HG03565 (cell line): ENCODE data around the gene TFAP2B.

Experiments used
- ATAC-seq: cut with Tn5 transposase; IDR thresholded peaks from one replicate; pipeline ENCODE4 v1.9.1; 2021; ENCODE audit warnings: mild to moderate bottlenecking, moderate library complexity; ENCODE audit not compliant: unreplicated experiment

TFAP2B gene

GRCh38 chr6:50823094-50823920 lies 4.6 kb downstream of the TFAP2B start:
- ATAC-seq, result no peak

DNA sequence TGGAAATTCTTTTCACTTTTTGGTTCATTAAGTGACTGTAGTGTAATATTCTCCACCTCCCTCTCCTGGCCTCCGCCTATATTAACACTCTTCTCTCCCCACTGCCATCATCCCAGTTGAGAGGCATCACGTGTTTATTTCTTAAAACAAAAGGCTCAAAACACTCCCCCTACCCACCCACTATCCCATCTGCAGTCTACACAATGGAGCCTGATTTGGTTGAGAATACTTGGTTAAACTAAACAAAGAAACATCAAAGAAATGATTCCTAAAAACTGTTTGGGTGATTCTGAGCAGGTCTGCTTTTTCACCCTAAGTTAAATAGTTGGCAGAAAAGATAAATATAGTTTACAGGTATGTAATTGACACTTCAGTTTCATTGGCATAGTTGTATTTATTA lies 5.9 kb downstream of the TFAP2B start:
- no peak for ATAC-seq

DNA sequence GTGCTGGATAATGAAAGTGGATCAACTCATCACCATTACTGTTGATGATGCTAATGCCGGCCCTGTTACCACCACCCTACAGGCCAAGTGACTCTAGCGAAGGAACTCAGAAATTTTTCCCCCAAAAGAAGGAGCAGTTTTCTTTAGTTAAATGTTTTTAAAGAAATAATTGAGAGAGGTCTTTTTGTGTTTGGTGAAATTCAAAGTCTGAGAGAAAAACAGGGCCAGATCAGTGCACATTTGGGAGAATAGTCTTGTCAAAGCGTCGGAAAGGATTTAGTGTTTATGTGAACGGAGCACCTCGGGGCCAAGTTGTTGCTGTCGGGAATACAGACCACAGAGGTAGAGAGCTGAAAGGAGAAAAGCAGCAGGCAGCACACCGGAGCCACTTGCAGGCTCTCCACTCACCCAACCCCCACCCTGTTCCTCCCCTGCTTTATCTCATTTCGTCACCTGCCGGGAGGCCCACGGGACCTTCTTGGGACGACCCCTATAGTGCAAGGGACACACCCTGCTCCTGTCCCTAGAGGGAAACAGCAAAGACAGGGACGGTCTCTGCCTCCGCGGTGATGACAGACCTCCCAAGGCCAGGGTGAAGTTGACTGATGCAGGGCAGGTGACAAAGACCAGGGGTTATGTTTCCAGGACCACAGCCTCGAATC lies 6.8 kb downstream of the TFAP2B start:
- no peak for ATAC-seq

DNA sequence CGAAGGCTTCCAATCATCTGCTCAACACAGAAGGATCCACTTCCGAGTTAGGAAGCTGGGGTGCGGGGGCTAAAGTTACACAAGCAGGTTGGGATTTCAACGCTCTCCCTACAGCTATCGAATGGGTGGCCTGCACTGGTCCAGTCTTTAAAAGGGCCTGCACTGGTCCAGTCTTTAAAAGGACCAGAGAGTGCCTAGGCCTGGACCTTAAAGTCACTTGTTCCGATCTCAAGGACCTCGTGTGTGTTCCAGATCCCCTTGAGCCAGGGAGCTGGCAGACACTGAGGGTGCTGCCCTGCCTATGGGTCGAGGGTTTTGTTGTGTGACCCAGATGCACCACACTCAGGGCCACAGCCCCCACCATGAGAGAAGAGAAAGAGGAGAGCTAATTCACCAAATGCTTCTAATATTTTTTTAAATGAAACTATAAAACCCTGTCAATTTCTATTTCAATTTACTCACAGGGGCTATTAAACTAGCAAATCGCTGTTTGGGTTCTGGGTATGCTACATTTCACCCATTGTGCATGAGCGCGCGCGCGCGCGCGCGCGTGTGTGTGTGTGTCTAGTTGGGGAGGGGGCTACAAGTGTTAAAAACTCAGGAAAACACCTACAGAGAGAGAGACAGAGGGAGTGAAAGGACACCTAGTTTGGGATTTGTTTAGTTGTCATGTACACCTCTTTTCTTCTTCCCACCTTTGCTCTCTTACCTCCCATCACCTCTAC lies 7.5 kb downstream of the TFAP2B start:
- no peak for ATAC-seq

DNA sequence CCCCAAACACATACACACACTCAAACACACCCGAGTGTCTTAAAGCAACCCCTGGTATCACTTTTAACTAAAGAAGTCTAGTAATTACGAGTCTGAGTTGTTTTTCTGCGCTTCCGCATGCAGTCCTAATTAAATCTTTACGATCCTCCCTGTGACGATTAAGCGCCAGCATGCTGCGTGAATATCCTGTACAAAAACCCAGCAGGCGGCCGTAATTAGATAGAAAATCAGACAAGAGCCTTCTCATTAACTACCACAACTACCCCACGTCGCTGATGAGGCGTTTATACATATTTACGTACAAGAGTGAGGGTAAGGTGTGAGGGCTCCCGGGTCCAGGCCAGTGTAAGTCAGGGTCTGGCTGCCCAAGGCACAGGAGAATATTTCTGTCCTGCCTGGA lies 8.1 kb downstream of the TFAP2B start:
- no peak for ATAC-seq

GRCh38 chr6:50829049-50829448 lies 10.4 kb downstream of the TFAP2B start:
- ATAC-seq, result no peak

GRCh38 chr6:50829898-50830444 lies 11.3 kb downstream of the TFAP2B start:
- no peak for ATAC-seq

- no peak for ATAC-seq
Observed at GRCh38 chr6:50831186-50831585, 12.5 kb downstream of the TFAP2B start.

- no peak for ATAC-seq
Observed at GRCh38 chr6:50832912-50833311, 14.2 kb downstream of the TFAP2B start.

- ATAC-seq, result no peak
Observed at GRCh38 chr6:50834929-50835410, 16.3 kb downstream of the TFAP2B start.

- no peak for ATAC-seq
Observed at GRCh38 chr6:50836231-50836630, 17.6 kb downstream of the TFAP2B start.

GRCh38 chr6:50837589-50838445 lies 19.1 kb downstream of the TFAP2B start:
- no peak for ATAC-seq

DNA sequence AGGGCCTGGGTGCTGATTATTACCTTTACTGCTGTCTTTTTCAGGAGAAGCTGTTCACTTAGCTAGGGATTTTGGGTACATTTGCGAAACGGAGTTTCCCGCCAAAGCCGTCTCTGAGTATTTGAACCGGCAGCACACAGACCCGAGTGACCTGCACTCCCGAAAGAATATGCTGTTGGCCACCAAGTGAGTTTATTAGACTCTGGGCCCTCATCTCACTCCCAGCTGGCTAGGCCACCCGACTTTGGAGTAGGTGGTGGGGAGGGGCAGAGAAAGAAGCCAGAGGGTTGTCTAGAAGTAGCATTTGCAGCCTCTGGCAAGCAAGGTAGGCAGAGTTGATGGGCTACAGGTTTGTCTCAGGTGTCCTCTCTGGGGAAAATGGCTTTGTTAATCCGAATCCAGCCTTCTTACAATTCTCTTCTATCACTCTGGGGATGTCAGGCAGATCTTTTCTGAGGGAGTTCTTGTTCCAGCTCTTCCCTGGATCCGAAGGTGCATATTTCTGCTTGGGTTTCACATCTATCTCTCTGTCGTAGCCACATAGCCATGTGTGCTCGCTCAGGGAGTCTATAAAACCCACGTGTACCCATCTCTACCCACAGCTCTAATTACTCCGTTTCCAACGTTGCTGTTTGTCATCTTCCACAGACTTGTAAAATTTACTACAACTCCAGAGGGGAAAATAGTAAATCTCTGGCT lies 21.6 kb downstream of the TFAP2B start:
- no peak for ATAC-seq

DNA sequence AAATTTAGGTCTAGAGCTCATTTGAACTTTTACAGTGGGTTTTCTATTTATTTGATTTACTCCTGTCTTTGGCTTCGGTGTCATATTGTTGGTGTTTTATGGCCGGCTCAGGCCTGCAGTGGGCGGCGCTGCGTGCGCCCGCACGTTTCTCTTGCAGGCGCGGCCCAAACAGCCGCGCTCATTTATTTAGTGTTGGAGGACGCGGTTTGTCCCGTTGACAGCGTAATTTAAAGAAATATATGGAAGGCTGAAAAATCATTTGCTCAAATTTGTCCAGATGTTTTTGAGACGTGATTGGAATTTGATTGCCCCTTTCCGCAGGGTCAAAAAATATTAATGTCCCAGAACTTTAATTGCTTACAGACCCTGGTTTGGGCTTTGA lies 22.1 kb downstream of the TFAP2B start:
- ATAC-seq, result no peak

GRCh38 chr6:50842446-50842845 lies 23.8 kb downstream of the TFAP2B start:
- no peak for ATAC-seq

DNA sequence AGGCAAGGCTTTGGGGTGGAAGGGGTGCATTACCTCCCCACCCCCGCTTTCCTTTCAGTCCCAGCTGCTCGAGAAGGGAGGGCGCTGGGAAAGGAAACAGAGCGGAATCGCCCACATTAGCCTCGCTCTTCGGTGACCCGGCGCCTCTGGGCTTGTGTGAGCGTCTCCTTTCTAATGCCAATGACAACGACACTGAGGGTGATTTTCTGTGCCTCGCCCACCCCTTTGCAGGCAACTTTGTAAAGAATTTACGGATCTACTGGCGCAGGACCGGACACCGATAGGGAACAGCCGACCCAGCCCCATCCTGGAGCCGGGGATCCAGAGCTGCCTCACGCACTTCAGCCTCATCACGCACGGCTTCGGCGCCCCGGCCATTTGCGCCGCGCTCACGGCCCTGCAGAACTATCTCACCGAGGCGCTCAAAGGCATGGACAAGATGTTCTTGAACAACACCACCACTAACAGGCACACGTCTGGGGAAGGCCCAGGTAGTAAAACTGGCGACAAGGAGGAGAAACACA lies 24.3 kb downstream of the TFAP2B start:
- ATAC-seq, result no peak

DNA sequence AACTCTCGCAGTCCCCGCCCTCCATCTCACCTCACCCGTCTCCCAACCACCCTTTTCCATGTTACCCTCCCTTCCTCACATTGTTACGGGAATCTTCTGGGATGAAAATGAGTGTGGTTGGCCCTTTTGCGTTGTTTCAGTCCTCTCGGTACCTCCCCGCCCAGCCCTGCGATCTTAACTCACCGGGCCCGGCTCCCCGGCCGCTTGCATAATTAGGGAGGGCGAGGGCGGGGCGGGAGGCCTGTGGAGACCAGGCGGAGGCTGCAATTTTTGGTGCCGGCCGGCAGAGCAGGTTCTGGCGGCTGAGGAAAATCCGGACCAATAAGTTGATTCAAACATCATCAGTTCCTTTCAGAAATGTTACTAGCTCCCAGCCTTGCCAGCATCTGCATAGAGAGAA lies 25.2 kb downstream of the TFAP2B start:
- no peak for ATAC-seq

- no peak for ATAC-seq
Observed at GRCh38 chr6:50845499-50846143, 26.9 kb downstream of the TFAP2B start.
